ENCODE results near the gene CD44.

CD44 gene

DNA sequence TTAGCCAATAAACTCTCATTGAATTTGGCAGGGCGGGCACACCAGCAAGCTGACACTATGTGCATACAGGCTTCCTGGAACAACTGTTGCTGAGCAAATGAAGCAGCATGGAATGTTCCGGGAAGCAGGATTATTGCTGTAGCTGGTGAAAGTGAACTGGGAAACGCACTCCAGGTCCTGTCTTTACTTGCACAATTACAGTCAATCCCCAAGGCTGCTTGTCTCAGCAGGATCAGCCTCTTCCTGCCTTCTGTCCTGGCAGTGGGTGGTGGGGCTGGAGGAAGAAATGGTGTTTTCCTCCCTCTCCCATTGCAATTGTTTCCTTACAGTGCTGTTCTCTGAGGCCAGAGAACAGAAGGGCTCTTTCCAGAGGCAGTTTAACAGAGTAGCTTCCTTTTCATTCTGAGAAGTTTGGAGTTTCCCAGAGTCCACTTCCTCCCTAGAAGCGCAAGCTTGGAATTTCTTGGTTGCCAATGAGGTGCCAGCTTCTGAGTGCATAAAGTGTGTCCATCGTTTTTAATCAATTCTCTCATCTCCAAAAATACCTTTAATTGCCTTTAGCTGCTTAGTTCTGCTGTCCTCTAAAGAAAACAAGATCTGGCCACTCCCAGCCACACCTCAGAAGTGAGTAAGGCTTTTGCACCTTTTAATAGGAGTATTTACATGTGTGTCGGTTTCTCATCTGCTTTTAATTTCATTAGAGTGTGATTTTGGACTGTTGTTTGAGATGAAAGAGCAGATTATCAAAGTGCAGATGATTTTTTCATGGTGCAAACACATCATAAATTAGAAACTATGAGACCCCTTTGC, 19.9 kb downstream of the CD44 start:
- no peak for DNase-seq

DNA sequence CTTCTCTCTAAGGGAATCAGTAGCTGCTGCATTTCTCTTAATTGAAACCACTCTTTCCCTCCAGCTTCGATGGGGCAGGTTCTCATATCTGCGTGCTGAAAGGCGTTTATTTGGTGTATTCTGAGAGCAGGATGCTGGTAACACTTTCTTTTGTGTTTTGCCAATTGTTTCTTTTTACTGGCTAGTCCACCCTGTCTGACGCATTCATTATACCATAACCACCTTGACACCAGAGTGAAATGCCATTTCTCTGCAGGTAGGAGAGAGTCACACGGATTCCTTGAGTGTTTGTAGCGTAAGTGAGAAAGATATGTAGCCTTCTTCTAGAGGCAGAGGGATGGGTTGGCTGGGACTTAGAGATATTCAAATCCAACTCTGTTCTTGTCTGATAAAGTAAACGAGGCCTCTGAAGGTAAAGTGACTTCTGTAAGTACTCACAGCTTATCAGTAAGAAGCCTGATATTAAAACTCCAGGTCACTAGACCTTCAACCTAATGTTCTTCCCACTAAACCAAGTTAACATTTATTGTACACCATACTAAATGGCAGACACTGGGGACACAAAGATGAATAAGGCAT, 21.4 kb downstream of the CD44 start:
- DNase-seq, result no peak

DNA sequence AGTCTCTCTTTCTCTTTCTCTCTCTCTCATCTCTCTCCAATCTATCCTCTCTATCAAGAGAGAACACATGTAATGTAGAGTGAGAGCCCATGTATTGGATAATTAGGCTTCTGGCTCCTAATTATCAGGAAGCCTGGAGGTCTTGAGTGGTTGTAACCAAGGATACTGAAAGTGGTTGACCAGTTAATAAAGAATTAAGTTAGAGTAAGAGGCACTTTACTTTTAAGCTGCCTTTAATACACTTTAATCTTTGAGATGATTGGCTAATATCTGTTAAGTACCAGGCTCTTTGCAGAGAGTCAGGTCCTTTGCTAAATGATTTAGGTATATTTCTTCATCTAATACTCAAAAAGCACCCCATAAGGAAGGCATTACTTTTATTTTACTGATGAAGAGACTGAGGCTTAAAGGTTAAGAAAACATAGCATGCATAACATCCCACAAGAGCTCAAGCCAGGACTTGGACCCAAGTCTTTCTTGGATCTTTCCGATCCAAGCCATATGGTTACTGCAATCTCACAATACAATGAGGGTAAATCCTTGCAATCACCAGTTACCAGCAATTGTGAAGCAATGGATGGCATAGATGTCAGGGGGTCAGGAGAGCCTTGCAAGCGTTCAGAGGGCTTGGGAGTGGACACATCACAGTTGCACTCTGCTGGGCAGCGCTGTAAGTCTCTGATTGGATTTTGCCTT, 22.1 kb downstream of the CD44 start:
- no peak for DNase-seq

DNA sequence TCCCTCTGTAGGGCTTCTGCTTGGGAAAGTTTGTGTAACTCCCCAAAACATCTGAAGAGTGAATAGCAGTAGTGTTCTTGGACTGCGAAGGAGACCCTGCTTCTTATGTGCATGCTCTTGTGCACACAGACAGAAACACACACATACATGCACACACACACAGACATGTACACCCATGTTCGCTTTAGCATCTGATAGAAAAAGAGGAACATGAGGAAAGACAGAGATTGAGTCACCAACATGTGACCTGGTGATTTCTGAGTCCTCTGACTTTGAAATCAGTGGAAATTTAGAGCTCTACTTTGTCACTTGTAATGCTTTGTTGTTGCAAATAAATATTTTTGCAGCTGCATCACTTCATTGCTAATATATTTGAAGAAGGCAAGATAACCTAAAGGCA, 23.8 kb downstream of the CD44 start:
- DNase-seq, result no peak

DNA sequence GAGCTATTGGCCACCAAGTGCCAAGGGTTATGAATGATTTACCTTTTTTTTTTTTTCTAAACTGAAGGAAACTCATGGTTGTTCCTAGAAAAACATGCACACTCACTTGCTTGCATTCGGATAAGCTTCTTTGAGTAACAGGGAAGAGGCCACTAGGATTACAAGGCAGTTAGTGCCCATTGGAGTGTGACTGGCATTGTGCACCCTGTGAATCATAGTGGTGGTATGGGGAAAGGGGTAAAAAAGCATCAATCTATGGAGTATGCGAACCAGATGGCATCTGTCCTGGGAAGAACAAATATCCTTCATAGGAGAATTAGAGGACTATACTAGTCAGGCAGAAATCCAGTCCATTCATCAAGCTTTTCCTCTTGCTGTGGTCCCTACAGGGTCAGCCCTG, 24.2 kb downstream of the CD44 start:
- no peak for DNase-seq

DNA sequence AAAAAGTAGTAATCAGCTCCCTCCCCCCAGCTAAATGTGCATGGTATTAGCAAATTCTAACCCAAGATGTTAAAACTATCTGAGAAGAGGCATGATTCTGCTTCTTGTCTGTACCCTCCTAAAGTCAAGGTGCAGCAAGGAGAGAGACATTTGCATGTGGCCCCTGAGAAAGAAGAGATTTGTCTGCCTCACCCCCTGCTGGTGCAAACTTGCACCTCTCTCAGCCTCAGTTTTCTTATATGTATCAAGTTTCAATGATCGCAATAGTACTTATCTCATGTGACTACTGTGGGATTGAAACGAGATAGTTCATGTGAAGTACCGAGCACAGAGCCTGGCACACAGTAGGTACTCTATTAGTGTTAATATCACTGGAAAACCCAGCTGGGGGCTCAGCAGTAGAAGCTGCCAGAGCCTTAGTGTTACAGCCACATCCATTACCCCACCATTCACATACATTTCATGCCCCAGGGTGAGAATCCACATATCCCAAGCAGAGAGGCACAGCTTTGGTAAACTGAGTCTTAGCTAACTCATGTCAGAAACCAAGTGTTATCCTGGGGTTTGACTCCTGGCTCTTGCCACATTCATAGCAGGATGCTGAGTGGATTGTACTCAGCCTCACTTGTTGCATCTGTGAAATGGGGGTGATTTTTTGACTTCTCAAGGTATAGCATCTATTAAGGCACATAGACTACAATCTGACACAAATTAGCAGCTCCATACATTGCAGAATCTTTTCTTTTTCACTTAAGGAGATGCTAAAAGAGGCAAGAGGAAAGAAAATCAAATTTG, 24.9 kb downstream of the CD44 start:
- DNase-seq, result no peak

DNA sequence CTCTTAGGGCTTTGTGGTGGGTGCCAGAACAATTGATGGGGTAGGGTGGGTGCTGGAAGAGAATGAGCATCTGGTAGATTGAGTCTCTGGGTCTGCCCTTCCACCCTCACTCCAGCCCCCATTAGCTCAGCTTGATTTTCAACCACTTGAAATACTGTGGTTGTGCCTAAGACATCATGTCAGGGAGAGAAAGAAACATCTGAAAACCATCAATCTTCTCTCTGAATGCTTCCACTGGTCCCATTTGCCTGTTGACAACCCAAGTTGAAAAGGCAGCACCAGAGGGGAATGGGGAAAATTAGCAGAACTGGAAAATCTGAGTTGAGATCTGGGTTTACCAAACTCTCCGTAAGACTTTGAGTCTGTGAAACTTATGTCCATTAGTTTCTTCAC, 26.1 kb downstream of the CD44 start:
- DNase-seq, result no peak

DNA sequence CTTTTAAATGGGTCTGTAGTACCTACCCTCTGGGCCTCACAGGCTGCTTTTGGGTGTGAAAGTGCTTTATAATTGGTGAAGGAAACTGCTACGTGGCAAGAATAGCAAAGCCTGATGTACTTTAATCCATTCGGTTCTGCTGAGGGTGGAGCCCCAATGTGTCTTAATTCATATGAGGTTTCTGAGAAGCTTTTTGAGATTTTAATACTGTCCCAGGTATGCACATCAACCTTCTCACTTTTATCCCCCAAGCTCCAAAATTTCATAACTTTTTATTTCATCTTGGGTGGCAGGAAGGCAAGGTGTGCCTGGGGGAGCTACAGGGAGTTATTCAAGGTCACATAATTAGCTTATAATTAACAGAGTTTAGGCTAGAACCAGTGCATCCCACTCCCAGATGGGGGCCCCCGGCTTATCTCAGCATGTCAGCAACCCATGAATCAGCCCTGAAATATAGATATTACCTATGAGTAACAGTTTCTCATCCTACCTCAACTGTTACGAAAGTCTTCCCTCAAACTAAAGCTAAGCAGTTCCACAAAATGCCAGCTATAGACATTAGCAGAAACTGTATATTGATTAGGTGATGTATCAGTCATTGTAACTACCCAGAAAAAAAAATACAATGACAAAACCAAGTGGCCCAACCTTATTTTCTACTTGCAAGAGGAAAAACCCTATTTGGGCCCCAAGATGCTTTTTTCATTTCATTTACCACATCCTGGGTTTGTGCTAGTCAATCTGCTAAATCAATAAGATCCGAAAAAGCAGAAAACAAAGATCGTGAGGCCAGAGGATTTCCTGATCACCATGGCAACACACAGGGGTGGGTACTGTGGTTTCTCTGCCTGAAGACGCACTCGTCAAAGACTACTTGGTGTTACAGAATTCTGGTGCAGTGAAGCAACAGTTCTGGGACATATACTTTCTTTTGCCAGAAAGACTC, 26.7 kb downstream of the CD44 start:
- no peak for DNase-seq

DNA sequence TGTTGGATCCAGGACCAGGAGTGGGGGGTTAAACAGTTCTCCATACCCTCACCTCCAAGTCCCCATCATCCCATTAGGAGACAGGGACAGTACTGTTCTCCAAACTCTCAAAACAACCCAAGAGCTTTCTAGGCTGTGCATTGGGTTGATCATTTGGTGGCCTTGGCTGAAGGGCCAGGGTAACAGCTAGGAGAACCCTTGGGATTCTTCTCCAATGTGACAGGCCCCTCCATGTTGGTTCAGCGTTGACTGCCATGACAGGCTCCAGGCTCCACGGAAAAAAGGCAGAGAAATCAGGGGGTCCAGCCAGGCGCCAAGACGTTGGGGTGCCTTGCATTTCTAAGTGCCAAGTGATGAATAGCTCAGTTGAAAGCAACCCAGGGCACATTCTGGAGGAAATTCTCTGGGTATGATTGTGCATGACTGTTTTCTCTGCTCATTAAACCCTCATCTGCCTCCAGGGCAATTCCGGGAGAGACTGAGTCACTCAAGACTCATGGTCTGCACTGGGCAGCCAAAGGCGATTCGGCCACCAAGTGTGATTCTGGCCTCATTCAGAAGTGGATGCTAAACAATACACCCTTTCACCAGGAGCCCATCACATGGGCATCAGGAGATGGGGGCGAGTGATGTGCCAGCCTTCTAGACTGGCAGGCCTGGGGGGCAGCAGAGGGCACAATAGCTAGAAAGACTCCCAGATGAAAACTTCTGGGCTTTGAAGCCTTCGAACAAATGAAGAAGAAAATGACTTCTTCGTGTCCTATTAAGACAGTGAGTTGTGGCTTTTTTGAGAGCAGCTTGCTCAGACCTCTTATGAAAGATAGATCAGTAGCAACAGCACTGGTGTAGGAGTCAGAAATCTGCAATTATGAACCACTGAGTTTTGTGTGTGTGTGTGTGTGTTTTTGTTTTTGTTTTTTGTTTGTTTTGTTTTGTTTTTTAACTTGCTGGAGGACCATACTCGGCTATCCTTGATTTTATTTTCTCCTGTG, 27.7 kb downstream of the CD44 start:
- no peak for DNase-seq

DNA sequence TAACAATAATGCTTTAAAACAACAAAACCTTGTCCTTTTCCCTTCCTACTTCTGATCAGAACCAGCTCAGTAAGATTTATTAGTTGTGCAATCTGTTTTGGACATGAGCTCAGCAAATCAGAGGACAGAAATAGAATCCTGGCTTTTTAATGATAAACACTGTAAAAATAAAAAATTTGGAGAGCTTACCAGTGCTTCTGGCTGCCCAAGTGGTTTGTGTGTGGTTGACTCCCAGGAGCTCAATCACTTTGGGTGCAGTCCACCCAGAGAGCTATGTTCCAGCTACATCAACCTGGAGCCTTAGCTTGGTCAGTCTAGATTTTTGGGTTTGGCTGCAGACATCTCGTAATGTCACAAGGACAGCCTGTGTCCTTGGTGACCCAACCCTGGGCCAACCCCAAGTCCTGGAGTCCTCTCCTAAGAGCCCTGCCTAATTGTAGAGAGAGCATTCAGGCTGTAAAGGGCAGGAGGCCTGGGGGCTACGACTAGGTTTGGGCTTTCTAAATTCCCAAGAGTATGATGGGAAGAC, 28.5 kb downstream of the CD44 start:
- DNase-seq, result no peak

DNA sequence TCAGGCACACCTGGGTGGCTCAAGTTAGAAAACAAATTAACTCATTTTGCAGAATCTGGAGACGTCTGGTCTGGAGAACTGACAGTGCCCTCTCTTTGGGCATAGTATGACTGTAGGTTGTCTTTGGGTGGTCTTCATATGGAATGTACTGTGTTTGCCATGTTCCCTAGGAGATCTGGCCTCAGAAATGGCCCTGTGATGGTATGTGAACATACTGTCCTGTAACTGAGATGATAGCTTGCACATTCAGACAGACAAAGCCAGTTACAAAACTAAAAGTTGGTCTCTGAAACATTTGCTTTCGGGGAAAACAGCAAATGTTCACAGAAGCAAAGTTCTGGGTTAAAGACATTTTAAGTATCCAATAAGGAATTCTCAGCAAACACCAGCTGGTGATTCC, 29.7 kb downstream of the CD44 start:
- DNase-seq, result no peak

DNA sequence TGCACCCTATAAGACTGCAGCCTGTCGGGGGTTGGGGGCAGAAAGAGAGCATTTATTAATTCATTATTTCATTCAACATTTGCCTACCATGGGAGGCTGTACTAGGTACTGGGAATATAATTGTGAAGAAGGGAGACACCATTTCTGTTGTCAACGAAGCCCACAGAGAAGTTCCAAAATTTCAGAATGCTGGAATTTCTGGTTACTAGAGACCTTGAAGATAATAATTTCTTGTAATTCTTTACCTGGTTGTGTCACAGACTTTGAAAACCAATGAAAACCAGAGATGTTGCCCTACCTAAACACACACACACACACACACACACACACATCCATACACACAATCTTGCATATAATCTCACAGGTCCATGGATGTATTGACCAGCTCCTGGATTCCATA, 30.1 kb downstream of the CD44 start:
- DNase-seq, result no peak

DNA sequence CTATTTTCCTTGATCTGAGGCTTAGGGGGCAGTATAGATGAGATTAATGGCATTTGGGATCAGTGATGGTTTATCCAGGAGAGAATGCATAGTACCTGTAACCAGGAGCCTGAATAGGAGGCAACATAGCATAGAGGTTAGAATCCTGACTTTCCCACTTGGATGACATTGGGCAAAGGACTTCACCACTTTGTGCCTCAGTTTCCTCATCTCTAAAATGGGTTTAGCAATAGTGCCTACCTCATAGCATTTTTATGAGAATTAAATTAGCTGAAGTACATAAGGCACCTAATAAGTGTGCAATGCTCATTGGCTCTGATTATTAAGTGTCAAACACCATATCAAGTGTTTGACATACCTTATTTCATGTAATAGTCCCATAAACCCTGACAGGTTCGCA, 30.8 kb downstream of the CD44 start:
- DNase-seq, result no peak

DNA sequence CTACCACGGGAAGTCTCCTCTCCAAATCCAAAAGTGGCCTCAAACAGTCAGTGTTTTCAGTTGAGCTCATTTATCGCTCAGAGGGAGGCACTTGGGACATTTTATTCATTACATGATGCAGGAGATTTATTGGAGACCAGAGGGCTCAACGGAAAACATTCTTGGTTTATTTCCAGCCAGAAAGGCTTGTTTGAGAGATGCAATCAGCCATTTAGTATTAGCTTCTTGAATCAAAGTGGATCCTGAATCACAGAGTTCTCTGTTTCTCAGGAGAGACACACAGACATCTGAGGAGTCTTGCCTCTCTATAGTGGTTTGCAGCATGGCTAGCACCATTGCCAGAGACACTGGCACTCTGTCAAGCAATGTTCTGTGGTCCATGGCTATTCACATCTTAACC, 31.5 kb downstream of the CD44 start:
- DNase-seq, result no peak

DNA sequence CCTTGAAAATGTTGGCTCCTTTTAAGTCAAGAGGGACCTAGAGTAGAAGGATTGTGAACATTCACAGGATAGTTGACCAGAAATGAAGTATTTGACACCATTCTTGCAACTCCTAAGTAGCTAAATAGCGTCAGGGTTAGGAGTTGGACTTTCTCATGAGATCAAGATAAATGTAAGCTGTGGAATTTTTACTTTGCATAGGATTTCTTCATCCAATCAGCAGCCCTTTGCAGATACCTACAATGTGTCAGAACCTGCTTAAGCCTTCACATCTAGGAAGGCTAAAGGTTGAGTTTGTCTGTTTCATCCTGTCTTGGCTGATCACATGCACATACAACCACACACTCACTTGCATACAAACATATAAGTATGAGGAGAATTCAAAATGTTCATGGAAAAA, 32.3 kb downstream of the CD44 start:
- no peak for DNase-seq

DNA sequence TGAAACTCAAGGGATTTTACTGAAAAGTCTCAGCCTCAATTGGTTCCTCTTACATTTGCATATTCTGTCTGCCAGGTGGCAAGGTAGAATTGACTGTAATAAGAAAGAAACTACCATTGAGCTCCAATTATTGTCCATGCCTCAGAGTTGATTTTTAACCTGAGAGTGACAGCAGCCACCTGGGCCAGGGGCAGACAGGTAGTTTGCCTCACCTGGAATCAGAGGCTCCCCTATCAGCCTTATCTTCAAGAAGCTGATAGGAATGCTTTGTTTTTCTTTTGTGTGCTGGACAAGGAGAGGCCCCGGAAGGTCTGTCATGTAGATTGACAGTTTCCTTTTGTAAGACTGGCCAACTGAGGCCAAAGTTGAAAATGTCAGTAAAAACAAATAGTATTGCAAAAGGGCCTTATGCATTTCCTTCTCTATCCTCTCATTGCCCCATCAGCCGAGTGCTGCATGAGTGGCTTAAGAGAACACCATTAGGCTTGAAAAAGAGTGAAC, 34.1 kb downstream of the CD44 start:
- DNase-seq, result no peak

DNA sequence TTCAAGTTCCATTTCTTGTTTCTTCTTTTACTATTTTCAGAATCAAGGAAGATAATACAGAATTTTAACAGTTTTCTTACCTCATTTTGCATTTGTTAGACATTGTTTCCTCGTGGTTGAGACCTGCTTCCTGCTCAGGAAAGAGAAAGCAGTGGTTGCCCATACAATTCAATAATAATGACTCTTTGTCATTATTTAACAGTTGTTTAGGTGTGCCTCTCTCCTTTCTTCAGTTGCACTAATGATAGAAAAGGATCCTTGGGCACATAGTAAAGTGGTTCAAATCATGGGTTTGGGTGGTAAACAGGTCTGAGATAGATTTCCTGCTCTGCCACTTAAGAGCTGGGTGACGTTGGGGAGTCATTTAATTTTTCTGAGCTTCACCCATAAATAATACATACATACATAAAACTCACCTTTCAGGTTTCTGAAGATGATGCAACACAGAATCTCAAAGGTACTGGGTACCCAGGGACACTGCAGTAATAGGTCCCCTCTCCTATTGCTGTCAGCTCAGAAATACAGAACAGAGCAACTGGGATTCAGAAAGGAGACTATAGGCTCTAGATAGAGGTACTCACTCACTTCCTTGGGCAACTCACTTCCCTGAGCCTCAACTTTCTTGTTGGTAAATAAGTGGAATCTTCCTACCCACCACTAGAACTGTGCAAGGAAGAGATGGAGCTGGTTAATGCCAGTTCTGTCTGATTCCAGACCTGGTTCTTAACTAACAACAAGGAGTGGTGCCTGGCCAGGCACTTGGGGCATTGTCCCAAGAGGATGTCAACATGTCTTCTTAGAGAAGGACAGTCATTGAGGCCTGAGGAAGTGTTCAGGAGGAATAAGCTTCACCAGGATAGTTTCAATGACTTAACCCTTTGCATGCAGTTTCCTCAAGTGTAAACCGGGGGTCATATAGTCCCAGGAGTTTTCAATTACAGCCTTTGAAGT, 34.9 kb downstream of the CD44 start:
- no peak for DNase-seq

DNA sequence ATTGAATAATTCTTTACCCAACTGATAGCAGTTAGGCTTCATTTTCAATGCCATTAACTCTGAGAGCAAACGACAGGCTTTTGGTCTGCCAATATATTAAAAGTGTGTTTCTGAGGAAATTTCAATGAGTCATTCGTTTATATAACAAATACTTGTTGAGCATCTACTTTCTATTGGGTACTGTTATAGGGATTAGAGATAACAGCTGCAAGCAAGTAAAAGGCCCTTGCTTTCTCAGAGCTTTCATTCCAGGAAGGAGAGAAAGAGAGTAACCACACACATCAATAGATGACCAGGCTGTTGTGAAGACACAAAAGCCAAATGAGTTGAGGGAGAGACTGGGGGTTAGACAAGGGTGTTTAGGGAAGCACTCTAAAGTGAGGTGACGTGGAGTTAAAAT, 35.7 kb downstream of the CD44 start:
- DNase-seq, result no peak

DNA sequence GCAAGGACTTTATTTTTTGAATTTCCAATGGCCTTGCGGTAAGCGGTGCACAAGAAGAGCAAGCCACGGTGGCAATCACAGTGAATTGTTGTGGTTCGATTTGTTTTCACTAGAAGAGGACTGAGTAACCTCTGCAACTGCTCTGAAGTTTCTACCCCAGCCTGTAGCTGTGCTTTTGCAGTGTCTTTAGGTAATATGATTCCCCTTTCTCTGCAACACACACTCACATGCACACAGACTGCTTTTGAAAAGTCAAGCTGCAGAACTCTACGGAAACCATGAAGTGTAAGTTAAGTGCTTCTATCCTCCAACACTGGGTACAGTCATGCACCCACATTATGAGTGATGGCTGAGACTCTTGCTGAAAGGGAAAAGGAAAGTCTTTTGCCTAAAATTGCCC, 38.4 kb downstream of the CD44 start:
- DNase-seq, result no peak

Measured in right kidney (tissue), 1 donor.